GM10248 (cell line): ENCODE results near the gene COPS7A.

Experiments
- CTCF ChIA-PET: fragments of 300-600 bp; sonication (Branson Sonifier 250); formaldehyde crosslinking; extraction: SDS; loops from one replicate; lab custom pipeline; 2021; ENCODE audit warnings: antibody characterized with exemption; lab: Yijun Ruan, JAX
- POLR2A ChIA-PET: fragments of 350-650 bp; sonication (Branson Sonifier 250); formaldehyde crosslinking; extraction: SDS; loops from one replicate; lab custom pipeline; 2020; ENCODE audit warnings: antibody characterized with exemption; lab: Yijun Ruan, JAX
- DNase-seq: peaks from one replicate; pipeline ENCODE4 v3.0.0; 2012; ENCODE audit errors: extremely low spot score
- CTCF ChIP-seq: IDR thresholded peaks from 2 replicates; pipeline ENCODE4 v1.5.1; 2012; ENCODE audit warnings: mild to moderate bottlenecking, low read depth; ENCODE audit errors: extremely low read depth, missing control alignments, control extremely low read depth

COPS7A gene

DNA sequence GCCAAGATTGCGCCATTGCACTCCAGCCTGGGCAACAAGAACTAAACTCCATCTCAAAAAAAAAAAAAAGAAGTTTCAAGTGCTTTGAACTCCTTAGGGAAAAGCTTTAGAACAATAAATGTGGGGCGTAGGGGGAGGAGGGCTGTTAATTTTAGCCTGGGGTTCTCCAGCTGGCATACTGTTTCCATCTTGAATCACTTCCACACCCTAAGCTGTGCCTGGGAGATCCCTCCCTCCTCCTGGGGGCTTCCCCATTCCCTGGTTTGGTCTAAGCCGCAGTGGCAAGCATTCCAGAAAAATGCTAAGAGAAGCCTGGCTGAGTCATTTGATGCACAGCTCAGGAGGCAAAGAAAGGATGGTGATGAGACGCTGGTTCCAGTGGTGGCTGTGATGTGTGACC is 32.4 kb upstream of the COPS7A start:
- TF ChIP-seq CTCF, result no peak
- POLR2A ChIA-PET, result no interaction called here
- DNase-seq, result no peak
- CTCF ChIA-PET, result interaction anchor here (1.0 to 1.7 kb wide), 3 partner anchors 23 to 273 kb away, joined by 3 to 4 read pairs (median 3); no protein-coding TSS in a partner anchor

GRCh38 chr12:6692888-6693287 is 31.0 kb upstream of the COPS7A start:
- POLR2A ChIA-PET, result no interaction called here
- TF ChIP-seq CTCF, result no peak
- CTCF ChIA-PET, result interaction anchor here (0.6 to 1.7 kb wide), 9 partner anchors 9 to 272 kb away, joined by 3 to 5 read pairs (median 3); partner anchors contain the start of gene MLF2
- DNase-seq, result no peak

DNA sequence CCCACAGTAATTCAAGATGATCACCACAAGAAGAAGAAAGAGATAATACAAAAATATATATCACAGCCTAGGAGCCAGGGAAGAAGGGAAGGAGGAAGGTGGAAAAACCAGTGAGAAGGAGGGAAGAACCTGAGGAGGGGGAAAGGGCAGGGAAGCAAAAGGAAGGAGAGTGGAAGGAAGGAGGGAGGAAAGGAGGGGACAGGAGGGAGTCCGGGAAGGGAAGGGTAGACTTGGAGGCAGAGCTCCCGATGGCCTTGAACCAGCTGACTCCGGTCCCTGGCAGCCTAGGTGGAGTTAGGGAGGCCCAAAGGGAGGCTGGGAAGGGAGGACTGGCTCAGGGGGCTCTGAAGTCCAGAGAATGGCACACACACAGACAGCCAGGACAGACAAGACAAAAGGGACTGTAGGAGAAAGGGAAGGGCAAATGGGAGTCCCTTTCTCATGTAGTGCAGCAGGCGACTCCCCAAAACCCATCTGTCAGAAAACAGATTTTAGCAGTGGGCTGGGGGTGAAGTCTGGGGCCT is 30.0 kb upstream of the COPS7A start:
- TF ChIP-seq CTCF, result no peak
- no peak for DNase-seq
- POLR2A ChIA-PET, result no interaction called here
- CTCF ChIA-PET, result interaction anchor here (1.4 to 1.6 kb wide), 2 partner anchors 75 to 87 kb away, joined by 3 read pairs; no protein-coding TSS in a partner anchor

- DNase-seq, result no peak
- CTCF ChIA-PET, result interaction anchor here (1.6 kb wide), 1 partner anchor 76 kb away, joined by 3 read pairs; no protein-coding TSS in a partner anchor
- POLR2A ChIA-PET, result no interaction called here
- no peak for TF ChIP-seq CTCF
Observed at GRCh38 chr12:6694701-6695100, 29.1 kb upstream of the COPS7A start.

DNA sequence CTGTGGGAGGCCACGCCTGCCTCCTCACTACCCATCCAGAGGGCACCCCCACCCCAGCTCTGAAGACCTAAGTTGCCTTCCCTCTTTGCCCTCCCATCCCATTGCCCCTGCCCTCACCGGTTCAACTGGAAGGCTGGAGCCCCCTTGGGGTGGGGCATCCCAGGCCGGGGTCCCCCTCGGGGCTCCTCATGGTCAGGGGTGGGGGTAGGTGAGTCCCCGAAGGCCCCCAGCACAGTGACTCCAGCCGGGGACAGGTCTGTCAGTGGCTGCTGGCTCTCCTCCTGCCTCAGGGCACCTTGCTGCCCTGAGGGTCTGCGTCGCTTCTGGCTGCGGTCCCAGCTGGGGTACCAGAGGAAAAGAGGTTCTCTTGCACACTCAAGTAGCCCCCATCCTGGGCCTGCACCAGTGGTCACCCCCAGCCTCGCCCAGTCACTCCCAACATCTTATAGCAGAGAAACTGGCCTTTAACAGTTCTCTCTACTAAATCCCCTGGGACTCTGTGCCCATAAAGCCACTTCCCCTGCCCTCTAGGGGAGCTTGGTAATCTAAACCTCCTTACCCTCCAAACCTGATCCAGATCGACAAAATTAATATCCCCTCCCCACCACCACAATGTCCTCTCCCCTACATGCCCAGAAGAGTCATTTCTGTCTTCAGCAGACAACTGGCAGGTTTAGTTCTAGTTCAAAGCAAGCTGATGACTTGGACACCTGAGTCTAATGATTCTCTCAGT is 28.4 kb upstream of the COPS7A start:
- POLR2A ChIA-PET, result no interaction called here
- CTCF ChIA-PET, result interaction anchor here (0.6 to 1.6 kb wide), 5 partner anchors 18 to 72 kb away, joined by 3 to 4 read pairs (median 3); partner anchors contain the start of genes COPS7A and MLF2
- no peak for DNase-seq

More for the DNA sequence above, 28.4 kb upstream of the COPS7A start:
- no peak for TF ChIP-seq CTCF
